OCI-LY1 (cell line): ENCODE measurements around the gene CLTCL1.

Experiments used
- CTCF ChIP-seq: fragments of 200-600 bp; sonication (generic), shearing (Covaris generic); IDR thresholded peaks from 2 replicates; pipeline ENCODE4 v1.5.1; 2017; ENCODE audit warnings: mild to moderate bottlenecking, antibody characterized with exemption, low read length, moderate library complexity, mixed read lengths
- EZH2 ChIP-seq: fragments of 200-600 bp; sonication (generic), shearing (Covaris generic); IDR thresholded peaks from 2 replicates; pipeline ENCODE4 v1.8.0; 2017; ENCODE audit warnings: borderline replicate concordance, mixed run types, mild to moderate bottlenecking, antibody characterized with exemption, low read length, moderate library complexity, mixed read lengths

GRCh38 chr22:19289475-19290161, 1.9 kb downstream of the CLTCL1 start:
- TF ChIP-seq CTCF (no peak), EZH2 (no peak)
